CD4-positive, alpha-beta T cell (primary cell): ENCODE measurements around the gene SSBP3. TPM values are rescaled to one million over a fixed set of nuclear protein-coding genes. Genes with fewer than 3 reads are reported as not detected.

Experiments
- ATAC-seq: fragments of 200-7000 bp; cut with Tn5 transposase; one replicate; pipeline ENCODE4 v1.10.0; 2022; ENCODE audit warnings: mild to moderate bottlenecking; ENCODE audit not compliant: poor library complexity
- CTCF ChIA-PET: fragments of 350-600 bp; sonication (Branson Sonifier 250); formaldehyde crosslinking; loops from one replicate; lab custom pipeline; 2021; ENCODE audit warnings: antibody characterized with exemption, inconsistent platforms; lab: Charles Lee
- POLR2A ChIA-PET: fragments of 350-600 bp; sonication (Branson Sonifier 250); formaldehyde crosslinking; loops from one replicate; lab custom pipeline; 2021; ENCODE audit warnings: antibody characterized with exemption, inconsistent platforms; lab: Charles Lee
- DNase-seq, 14 experiments: peaks; one replicate each; pipeline ENCODE4 v3.0.0-alpha.2; 2013 to 2020; ENCODE audit warnings: mixed read lengths in 2 of 14
- H3K27ac ChIP-seq, 2 donors: one replicate each; pipeline versions ENCODE4 v1.5.1 to v1.7.0; 2013; ENCODE audit warnings: low read length in 2 of 2, low read depth in 1 of 2, mild to moderate bottlenecking in 1 of 2
- H3K27me3 ChIP-seq, 2 experiments: 1 replicate in 1 of 2; 2 replicates in 1 of 2; pipeline versions ENCODE4 v1.6.1 to v1.7.0; 2013; ENCODE audit warnings: low read length in 2 of 2, control low read depth in 1 of 2, mild to moderate bottlenecking in 1 of 2, moderate library complexity in 1 of 2; ENCODE audit not compliant: insufficient read depth in 2 of 2, control insufficient read depth in 1 of 2
- H3K36me3 ChIP-seq: one replicate; pipeline ENCODE4 v1.6.1; 2013; ENCODE audit warnings: low read length, control low read depth; ENCODE audit not compliant: insufficient read depth
- H3K4me1 ChIP-seq: one replicate; pipeline ENCODE4 v1.6.1; 2013; ENCODE audit warnings: low read length, control low read depth; ENCODE audit not compliant: insufficient read depth
- H3K4me3 ChIP-seq: one replicate; pipeline ENCODE4 v1.5.1; 2013; ENCODE audit warnings: mild to moderate bottlenecking, low read length, moderate library complexity
- H3K9me3 ChIP-seq, 2 experiments: 1 replicate in 1 of 2; 2 replicates in 1 of 2; pipeline versions ENCODE4 v1.6.1 to v1.7.0; 2013; ENCODE audit warnings: low read length in 2 of 2, mild to moderate bottlenecking in 2 of 2, control low read depth in 1 of 2, moderate library complexity in 1 of 2; ENCODE audit not compliant: control insufficient read depth in 1 of 2, insufficient read depth in 1 of 2
- H3K27ac Mint-ChIP-seq: one replicate; pipeline ENCODE4 v1.8.0; 2020; ENCODE audit warnings: mixed read lengths
- H3K27me3 Mint-ChIP-seq: one replicate; pipeline ENCODE4 v1.8.0; 2021; ENCODE audit warnings: mixed read lengths
- H3K36me3 Mint-ChIP-seq: one replicate; pipeline ENCODE4 v1.8.0; 2021; ENCODE audit warnings: low read depth, mixed read lengths
- H3K4me1 Mint-ChIP-seq: one replicate; pipeline ENCODE4 v1.8.0; 2021; ENCODE audit warnings: low read depth, mixed read lengths
- H3K4me3 Mint-ChIP-seq: one replicate; pipeline ENCODE4 v1.8.0; 2020; ENCODE audit warnings: mild to moderate bottlenecking, mixed read lengths
- H3K9me3 Mint-ChIP-seq: one replicate; pipeline ENCODE4 v1.8.0; 2020; ENCODE audit warnings: mixed read lengths
- CTCF ChIP-seq: fragments of 200-600 bp; IDR thresholded peaks from one replicate; pipeline ENCODE4 v1.8.0; 2022; ENCODE audit warnings: antibody characterized with exemption, mild to moderate bottlenecking
- intact Hi-C, 2 experiments: fragments of 100-400 bp; cut with DNase I in 1 of 2; cut with micrococcal nuclease in 1 of 2; formaldehyde crosslinking; loops; one replicate each; pipeline versions ENCODE4 v1.15.1 to v1.9.0; 2023 to 2025; cut with DNase I, micrococcal nuclease
- total RNA-seq, 174 experiments: library from RNA in 2 of 174; stranded (reverse) in 2 of 174; gene quantifications; one replicate each; pipeline ENCODE4 v1.2.3 and lab custom pipeline; 2021 to 2026

The SSBP3 gene
- total RNA-seq, 2 experiments from 2014 or later = 50.6 to 52.4 TPM

- ATAC-seq (no peak), DNase-seq (no peak)
- no peaks in the 10 kb centered on the region for H3K9me3 ChIP-seq
- peaks cover 13% of the 10 kb centered on the region for H3K36me3 ChIP-seq
- no peak for TF ChIP-seq CTCF
- CTCF ChIA-PET = interaction anchor here (1.1 kb wide), 1 partner anchor 262 kb away, joined by 4 read pairs; no protein-coding TSS in a partner anchor
- no peaks in the 10 kb centered on the region for H3K27me3 ChIP-seq
- no peak overlapping the region for H3K4me3 Mint-ChIP-seq
- no peak overlapping the region for H3K4me3 ChIP-seq
- no peaks in the 10 kb centered on the region for H3K9me3 Mint-ChIP-seq
- no peak overlapping the region for H3K27ac Mint-ChIP-seq
- H3K27ac ChIP-seq = no peak overlapping the region
- intact Hi-C loops = no loop called here
- no peaks in the 10 kb centered on the region for H3K27me3 Mint-ChIP-seq
- POLR2A ChIA-PET = interaction anchor here (1.2 kb wide), 1 partner anchor 180 kb away, joined by 3 read pairs; no protein-coding TSS in a partner anchor
- H3K4me1 ChIP-seq = peaks cover 5% of the 10 kb centered on the region
- H3K4me1 Mint-ChIP-seq = peaks cover 12% of the 10 kb centered on the region
- H3K36me3 Mint-ChIP-seq = peaks cover 32% of the 10 kb centered on the region
These were observed 178.3 kb downstream of the SSBP3 start for GRCh38 chr1:54227891-54228310.

GRCh38 chr1:54227091-54227602 lies 179.0 kb downstream of the SSBP3 start:
- H3K4me3 ChIP-seq = no peak overlapping the region
- no peaks in the 10 kb centered on the region for H3K27me3 Mint-ChIP-seq
- H3K4me3 Mint-ChIP-seq = no peak overlapping the region
- no peaks in the 10 kb centered on the region for H3K27me3 ChIP-seq
- ATAC-seq (no peak), DNase-seq (peak in 2 of 14 experiments; percentile 44 to 56)
- H3K36me3 Mint-ChIP-seq = peaks cover 36% of the 10 kb centered on the region
- H3K4me1 Mint-ChIP-seq = peaks cover 12% of the 10 kb centered on the region
- no peaks in the 10 kb centered on the region for H3K9me3 ChIP-seq
- H3K27ac ChIP-seq = no peak overlapping the region
- no peaks in the 10 kb centered on the region for H3K9me3 Mint-ChIP-seq
- H3K27ac Mint-ChIP-seq = no peak overlapping the region
- H3K36me3 ChIP-seq = peaks cover 13% of the 10 kb centered on the region
- intact Hi-C loops = no loop called here
- POLR2A ChIA-PET = interaction anchor here (1.2 kb wide), 1 partner anchor 180 kb away, joined by 3 read pairs; no protein-coding TSS in a partner anchor
- H3K4me1 ChIP-seq = peaks cover 5% of the 10 kb centered on the region
- CTCF ChIA-PET = interaction anchor here (1.1 kb wide), 1 partner anchor 262 kb away, joined by 4 read pairs; no protein-coding TSS in a partner anchor
- no peak for TF ChIP-seq CTCF

GRCh38 chr1:54225986-54226559 lies 180.1 kb downstream of the SSBP3 start:
- Mint-ChIP-seq H3K27me3 (no peaks in the 10 kb centered on the region), H3K36me3 (peaks cover 37% of the 10 kb centered on the region), H3K27ac (no peak overlapping the region), H3K9me3 (no peaks in the 10 kb centered on the region), H3K4me3 (no peak overlapping the region), H3K4me1 (peaks cover 8% of the 10 kb centered on the region)
- Histone ChIP-seq H3K4me1 (peaks cover 3% of the 10 kb centered on the region), H3K36me3 (peaks cover 17% of the 10 kb centered on the region), H3K4me3 (no peak overlapping the region), H3K27me3 (no peaks in the 10 kb centered on the region), H3K9me3 (no peaks in the 10 kb centered on the region), H3K27ac (no peak overlapping the region)
- ATAC-seq (no peak), DNase-seq (no peak)
- POLR2A ChIA-PET = no interaction called here
- intact Hi-C loops = no loop called here
- CTCF ChIA-PET = no interaction called here
- no peak for TF ChIP-seq CTCF
